Measurements from ENCODE around the gene CCHCR1. TPM values are rescaled to one million over a fixed set of nuclear protein-coding genes. Genes with fewer than 3 reads are reported as not detected.

CCHCR1 gene
- total and polyA plus RNA-seq, 9 of the 15 experiments (the other 6 are each of a cell fraction or from before 2014, with no cell fraction given), result 1.2 to 47.3 (median 32.0) TPM

- TF ChIP-seq RAD21 (CRISPR knock-in tag; conservative IDR thresholded peaks at IDR 0.05 in 1 of 2, IDR thresholded peaks at IDR 0.05 in 1 of 2), result peak; percentile 32 to 53; a peak in 3 of 4 replicates
- TF ChIP-seq TSC22D4 (tag; IDR thresholded peaks at IDR 0.05), result 0 out of 2 replicates have a peak, but pooled peaks have one; percentile 59
- TF ChIP-seq, protein P1, sequence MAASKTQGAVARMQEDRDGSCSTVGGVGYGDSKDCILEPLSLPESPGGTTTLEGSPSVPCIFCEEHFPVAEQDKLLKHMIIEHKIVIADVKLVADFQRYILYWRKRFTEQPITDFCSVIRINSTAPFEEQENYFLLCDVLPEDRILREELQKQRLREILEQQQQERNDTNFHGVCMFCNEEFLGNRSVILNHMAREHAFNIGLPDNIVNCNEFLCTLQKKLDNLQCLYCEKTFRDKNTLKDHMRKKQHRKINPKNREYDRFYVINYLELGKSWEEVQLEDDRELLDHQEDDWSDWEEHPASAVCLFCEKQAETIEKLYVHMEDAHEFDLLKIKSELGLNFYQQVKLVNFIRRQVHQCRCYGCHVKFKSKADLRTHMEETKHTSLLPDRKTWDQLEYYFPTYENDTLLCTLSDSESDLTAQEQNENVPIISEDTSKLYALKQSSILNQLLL (CRISPR knock-in tag; IDR thresholded peaks at IDR 0.05; ENCODE audit: borderline replicate concordance), result no peak
- no peak for TF ChIP-seq KLF13 (tag; IDR thresholded peaks at IDR 0.05; ENCODE audit: borderline replicate concordance, low read depth)
- TF ChIP-seq POLR2AphosphoS5 (IDR thresholded peaks at IDR 0.05; ENCODE audit: control insufficient read depth, insufficient read depth, low read depth, low read length), result no peak
- TF ChIP-seq PRPF4 (IDR thresholded peaks at IDR 0.05; ENCODE audit: insufficient read depth, low read depth, low read length, poor library complexity, severe bottlenecking), result no peak
- TF ChIP-seq, protein P2, sequence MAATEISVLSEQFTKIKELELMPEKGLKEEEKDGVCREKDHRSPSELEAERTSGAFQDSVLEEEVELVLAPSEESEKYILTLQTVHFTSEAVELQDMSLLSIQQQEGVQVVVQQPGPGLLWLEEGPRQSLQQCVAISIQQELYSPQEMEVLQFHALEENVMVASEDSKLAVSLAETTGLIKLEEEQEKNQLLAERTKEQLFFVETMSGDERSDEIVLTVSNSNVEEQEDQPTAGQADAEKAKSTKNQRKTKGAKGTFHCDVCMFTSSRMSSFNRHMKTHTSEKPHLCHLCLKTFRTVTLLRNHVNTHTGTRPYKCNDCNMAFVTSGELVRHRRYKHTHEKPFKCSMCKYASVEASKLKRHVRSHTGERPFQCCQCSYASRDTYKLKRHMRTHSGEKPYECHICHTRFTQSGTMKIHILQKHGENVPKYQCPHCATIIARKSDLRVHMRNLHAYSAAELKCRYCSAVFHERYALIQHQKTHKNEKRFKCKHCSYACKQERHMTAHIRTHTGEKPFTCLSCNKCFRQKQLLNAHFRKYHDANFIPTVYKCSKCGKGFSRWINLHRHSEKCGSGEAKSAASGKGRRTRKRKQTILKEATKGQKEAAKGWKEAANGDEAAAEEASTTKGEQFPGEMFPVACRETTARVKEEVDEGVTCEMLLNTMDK (IDR thresholded peaks at IDR 0.05; ENCODE audit: borderline replicate concordance, insufficient read depth, low read depth, low read length, poor library complexity, severe bottlenecking), result peak; percentile 13
- no peak for TF ChIP-seq NR4A1 (CRISPR knock-in tag; IDR thresholded peaks at IDR 0.05)
- 0 out of 2 replicates have a peak, but pooled peaks have one; percentile 24 for TF ChIP-seq NR4A1 (tag; IDR thresholded peaks at IDR 0.05)
- TF ChIP-seq FOXK2 (conservative IDR thresholded peaks at IDR 0.05 in 1 of 2, IDR thresholded peaks at IDR 0.05 in 1 of 2; ENCODE audit: low read depth in 2 of 2), result 0 out of 4 replicates have a peak, but pooled peaks of 1 of the 2 experiments have one; percentile 36
- no peak for TF ChIP-seq NCOA6 (IDR thresholded peaks at IDR 0.05)
Measured at GRCh38 chr6:31114970-31115849, 42.4 kb downstream of the CCHCR1 start (continued).
